Measurements from ENCODE around the gene NEK5.
"Not testable (repeated sequence)": the region's sequence is repeated elsewhere in the genome, so short reads cannot be mapped to it uniquely, and the experiment has no call there.

NEK5 gene

DNA sequence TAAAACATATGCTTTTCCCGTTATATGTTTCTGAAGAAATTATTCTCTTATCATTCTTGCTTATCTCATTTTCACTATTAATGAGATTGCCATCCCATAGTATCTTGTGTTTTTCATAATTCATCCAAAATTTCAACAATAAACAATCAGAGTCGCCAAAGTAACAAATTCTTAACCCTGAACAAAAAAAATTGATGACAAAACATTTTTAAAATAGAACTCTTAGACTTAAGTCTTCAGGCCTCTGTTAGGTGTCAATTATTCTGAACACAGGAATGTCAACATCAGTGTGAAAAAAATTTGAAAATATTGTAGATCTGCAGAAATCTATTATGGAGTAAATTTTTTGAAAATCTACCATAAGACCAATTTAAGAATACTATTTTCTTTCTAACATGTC lies 37.4 kb downstream of the NEK5 start:
- TF ChIP-seq, protein P1, sequence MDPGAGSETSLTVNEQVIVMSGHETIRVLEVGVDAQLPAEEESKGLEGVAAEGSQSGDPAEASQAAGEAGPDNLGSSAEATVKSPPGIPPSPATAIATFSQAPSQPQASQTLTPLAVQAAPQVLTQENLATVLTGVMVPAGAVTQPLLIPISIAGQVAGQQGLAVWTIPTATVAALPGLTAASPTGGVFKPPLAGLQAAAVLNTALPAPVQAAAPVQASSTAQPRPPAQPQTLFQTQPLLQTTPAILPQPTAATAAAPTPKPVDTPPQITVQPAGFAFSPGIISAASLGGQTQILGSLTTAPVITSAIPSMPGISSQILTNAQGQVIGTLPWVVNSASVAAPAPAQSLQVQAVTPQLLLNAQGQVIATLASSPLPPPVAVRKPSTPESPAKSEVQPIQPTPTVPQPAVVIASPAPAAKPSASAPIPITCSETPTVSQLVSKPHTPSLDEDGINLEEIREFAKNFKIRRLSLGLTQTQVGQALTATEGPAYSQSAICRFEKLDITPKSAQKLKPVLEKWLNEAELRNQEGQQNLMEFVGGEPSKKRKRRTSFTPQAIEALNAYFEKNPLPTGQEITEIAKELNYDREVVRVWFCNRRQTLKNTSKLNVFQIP (CRISPR knock-in tag; IDR thresholded peaks at IDR 0.05; ENCODE audit: borderline replicate concordance, low read depth) = no peak
- no peak for TF ChIP-seq CSDC2 (CRISPR knock-in tag; IDR thresholded peaks at IDR 0.05)
- TF ChIP-seq TOX (CRISPR knock-in tag; IDR thresholded peaks at IDR 0.05; ENCODE audit: borderline replicate concordance) = no peak
- TF ChIP-seq ZFP3 (CRISPR knock-in tag; IDR thresholded peaks at IDR 0.05) = no peak
- TF ChIP-seq, protein P2, sequence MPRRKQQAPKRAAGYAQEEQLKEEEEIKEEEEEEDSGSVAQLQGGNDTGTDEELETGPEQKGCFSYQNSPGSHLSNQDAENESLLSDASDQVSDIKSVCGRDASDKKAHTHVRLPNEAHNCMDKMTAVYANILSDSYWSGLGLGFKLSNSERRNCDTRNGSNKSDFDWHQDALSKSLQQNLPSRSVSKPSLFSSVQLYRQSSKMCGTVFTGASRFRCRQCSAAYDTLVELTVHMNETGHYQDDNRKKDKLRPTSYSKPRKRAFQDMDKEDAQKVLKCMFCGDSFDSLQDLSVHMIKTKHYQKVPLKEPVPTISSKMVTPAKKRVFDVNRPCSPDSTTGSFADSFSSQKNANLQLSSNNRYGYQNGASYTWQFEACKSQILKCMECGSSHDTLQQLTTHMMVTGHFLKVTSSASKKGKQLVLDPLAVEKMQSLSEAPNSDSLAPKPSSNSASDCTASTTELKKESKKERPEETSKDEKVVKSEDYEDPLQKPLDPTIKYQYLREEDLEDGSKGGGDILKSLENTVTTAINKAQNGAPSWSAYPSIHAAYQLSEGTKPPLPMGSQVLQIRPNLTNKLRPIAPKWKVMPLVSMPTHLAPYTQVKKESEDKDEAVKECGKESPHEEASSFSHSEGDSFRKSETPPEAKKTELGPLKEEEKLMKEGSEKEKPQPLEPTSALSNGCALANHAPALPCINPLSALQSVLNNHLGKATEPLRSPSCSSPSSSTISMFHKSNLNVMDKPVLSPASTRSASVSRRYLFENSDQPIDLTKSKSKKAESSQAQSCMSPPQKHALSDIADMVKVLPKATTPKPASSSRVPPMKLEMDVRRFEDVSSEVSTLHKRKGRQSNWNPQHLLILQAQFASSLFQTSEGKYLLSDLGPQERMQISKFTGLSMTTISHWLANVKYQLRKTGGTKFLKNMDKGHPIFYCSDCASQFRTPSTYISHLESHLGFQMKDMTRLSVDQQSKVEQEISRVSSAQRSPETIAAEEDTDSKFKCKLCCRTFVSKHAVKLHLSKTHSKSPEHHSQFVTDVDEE (CRISPR knock-in tag; IDR thresholded peaks at IDR 0.05) = no peak
- TF ChIP-seq, protein P3, sequence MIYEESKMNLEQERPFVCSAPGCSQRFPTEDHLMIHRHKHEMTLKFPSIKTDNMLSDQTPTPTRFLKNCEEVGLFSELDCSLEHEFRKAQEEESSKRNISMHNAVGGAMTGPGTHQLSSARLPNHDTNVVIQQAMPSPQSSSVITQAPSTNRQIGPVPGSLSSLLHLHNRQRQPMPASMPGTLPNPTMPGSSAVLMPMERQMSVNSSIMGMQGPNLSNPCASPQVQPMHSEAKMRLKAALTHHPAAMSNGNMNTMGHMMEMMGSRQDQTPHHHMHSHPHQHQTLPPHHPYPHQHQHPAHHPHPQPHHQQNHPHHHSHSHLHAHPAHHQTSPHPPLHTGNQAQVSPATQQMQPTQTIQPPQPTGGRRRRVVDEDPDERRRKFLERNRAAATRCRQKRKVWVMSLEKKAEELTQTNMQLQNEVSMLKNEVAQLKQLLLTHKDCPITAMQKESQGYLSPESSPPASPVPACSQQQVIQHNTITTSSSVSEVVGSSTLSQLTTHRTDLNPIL (CRISPR knock-in tag; IDR thresholded peaks at IDR 0.05; ENCODE audit: low read depth) = no peak
- no peak for TF ChIP-seq OSR1 (CRISPR knock-in tag; IDR thresholded peaks at IDR 0.05)
- no peak for TF ChIP-seq RARB (CRISPR knock-in tag; IDR thresholded peaks at IDR 0.05)
- no peak for TF ChIP-seq ZNF70 (CRISPR knock-in tag; IDR thresholded peaks at IDR 0.05)
- TF ChIP-seq SNAI2 (CRISPR knock-in tag; IDR thresholded peaks at IDR 0.05) = no peak
- no peak for TF ChIP-seq ISL1 (CRISPR knock-in tag; IDR thresholded peaks at IDR 0.05)
- no peak for TF ChIP-seq GLIS3 (CRISPR knock-in tag; IDR thresholded peaks at IDR 0.05)
- TF ChIP-seq TCF4 (CRISPR knock-in tag; IDR thresholded peaks at IDR 0.05; ENCODE audit: borderline replicate concordance) = no peak
- TF ChIP-seq PPARA (CRISPR knock-in tag; IDR thresholded peaks at IDR 0.05; ENCODE audit: borderline replicate concordance) = no peak
- TF ChIP-seq BACH2 (CRISPR knock-in tag; IDR thresholded peaks at IDR 0.05; ENCODE audit: borderline replicate concordance) = no peak
- no peak for TF ChIP-seq ZNF565 (CRISPR knock-in tag; conservative IDR thresholded peaks at IDR 0.05; ENCODE audit: low read depth)
- TF ChIP-seq, protein P4, sequence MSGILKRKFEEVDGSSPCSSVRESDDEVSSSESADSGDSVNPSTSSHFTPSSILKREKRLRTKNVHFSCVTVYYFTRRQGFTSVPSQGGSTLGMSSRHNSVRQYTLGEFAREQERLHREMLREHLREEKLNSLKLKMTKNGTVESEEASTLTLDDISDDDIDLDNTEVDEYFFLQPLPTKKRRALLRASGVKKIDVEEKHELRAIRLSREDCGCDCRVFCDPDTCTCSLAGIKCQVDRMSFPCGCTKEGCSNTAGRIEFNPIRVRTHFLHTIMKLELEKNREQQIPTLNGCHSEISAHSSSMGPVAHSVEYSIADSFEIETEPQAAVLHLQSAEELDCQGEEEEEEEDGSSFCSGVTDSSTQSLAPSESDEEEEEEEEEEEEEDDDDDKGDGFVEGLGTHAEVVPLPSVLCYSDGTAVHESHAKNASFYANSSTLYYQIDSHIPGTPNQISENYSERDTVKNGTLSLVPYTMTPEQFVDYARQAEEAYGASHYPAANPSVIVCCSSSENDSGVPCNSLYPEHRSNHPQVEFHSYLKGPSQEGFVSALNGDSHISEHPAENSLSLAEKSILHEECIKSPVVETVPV (CRISPR knock-in tag; IDR thresholded peaks at IDR 0.05) = no peak
- ATAC-seq = no peak

DNA sequence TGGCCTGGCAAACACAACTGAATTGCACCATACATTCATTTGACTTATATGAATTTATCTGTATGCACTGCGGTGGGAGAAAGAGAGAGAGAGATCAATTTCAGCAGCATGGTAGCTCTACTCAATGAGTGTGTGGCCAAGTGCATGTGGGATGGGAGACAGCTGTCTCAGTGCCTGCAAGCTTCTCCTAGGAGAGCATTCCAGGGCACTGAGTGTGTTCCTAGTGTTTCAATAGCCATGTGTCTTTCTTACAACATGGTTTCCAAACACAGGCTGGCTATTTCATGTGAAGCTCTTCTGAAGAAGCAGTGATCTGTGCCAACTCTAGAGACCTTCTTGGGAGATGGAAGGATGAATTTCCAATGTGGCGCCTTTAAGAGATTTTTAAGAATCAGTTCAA lies 43.5 kb downstream of the NEK5 start:
- TF ChIP-seq ESRRG (CRISPR knock-in tag; IDR thresholded peaks at IDR 0.05) = no peak
- TF ChIP-seq BACH2 (CRISPR knock-in tag; IDR thresholded peaks at IDR 0.05; ENCODE audit: borderline replicate concordance) = no peak
- no peak for TF ChIP-seq SNAI2 (CRISPR knock-in tag; IDR thresholded peaks at IDR 0.05)
- TF ChIP-seq, protein P4 (CRISPR knock-in tag; IDR thresholded peaks at IDR 0.05) = no peak
- TF ChIP-seq ZC3H10 (CRISPR knock-in tag; IDR thresholded peaks at IDR 0.05) = no peak
- TF ChIP-seq ZNF565 (CRISPR knock-in tag; conservative IDR thresholded peaks at IDR 0.05; ENCODE audit: low read depth) = no peak
- TF ChIP-seq TCF4 (CRISPR knock-in tag; IDR thresholded peaks at IDR 0.05; ENCODE audit: borderline replicate concordance) = no peak
- no peak for TF ChIP-seq ZFP30 (CRISPR knock-in tag; IDR thresholded peaks at IDR 0.05)
- no peak for TF ChIP-seq ISL1 (CRISPR knock-in tag; IDR thresholded peaks at IDR 0.05)
- ATAC-seq = no peak

DNA sequence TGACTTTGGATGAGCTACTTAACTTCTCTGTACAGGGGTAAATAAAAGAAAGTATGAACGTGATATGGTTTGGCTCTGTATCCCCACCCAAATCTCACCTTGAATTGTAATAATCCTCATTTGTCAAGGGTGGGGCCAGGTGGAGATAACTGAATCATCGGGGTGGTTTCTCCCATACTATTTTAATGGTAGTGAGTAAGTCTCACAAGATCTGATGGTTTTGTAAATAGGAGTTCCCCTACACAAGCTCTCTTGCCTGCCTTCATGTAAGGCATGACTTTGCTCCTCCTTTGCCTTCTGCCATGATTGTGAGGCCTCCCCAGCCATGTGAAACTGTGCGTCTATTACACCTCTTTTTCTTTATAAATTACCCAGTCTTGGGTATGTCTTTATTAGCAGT lies 43.9 kb downstream of the NEK5 start:
- not testable (repeated sequence) for ATAC-seq

DNA sequence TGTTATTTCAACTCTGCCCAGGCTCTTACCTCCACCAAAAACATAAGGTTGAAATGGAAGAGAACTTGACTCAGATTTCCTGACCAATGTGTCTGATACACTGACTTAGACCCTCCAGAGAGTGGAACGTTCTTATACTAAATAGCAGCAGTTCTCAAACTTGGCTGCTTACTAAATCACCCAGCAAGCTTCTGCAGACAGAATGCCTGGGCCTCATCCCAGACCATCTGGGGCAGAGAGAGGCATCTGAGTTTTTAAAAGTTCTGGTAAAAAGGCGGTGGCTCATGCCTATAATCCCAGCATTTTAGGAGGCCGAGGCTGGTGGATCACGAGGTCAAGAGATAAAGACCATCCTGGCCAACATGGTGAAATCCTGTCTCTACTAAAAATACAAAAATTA lies 46.3 kb downstream of the NEK5 start:
- ATAC-seq = no peak
- TF ChIP-seq ZNF8 (CRISPR knock-in tag; IDR thresholded peaks at IDR 0.05) (no peak), ISL1 (CRISPR knock-in tag; IDR thresholded peaks at IDR 0.05) (no peak), ARNTL (CRISPR knock-in tag; IDR thresholded peaks at IDR 0.05; ENCODE audit: borderline replicate concordance, low read depth) (no peak), RARB (CRISPR knock-in tag; IDR thresholded peaks at IDR 0.05) (no peak), SNAI2 (CRISPR knock-in tag; IDR thresholded peaks at IDR 0.05) (no peak), ZNF565 (CRISPR knock-in tag; conservative IDR thresholded peaks at IDR 0.05; ENCODE audit: low read depth) (no peak)
- TF ChIP-seq, protein P2 (CRISPR knock-in tag; IDR thresholded peaks at IDR 0.05) = no peak
- TF ChIP-seq, protein P4 (CRISPR knock-in tag; IDR thresholded peaks at IDR 0.05) = no peak

Data from SK-N-SH treated with all-trans-retinoic acid at 6 μM for 48 hours (cell line).